NB4 (cell line): ENCODE results near the gene BRME1.

Source experiments
- DNase-seq: peaks from one replicate; pipeline ENCODE4 v3.0.0; 2010; ENCODE audit warnings: low read depth
- H3K4me3 ChIP-seq: one replicate; pipeline ENCODE4 v1.5.1; 2011; ENCODE audit warnings: mild to moderate bottlenecking, low read depth, low read length, moderate library complexity
- MYC ChIP-seq: IDR thresholded peaks from 2 replicates; pipeline ENCODE4 v1.6.1; 2011; ENCODE audit warnings: low read depth, low read length
- POLR2A ChIP-seq: IDR thresholded peaks from 2 replicates; pipeline ENCODE4 v1.6.1; 2011; ENCODE audit warnings: mild to moderate bottlenecking; ENCODE audit not compliant: insufficient read length; ENCODE audit errors: extremely low read depth
- TF ChIP-seq, protein P1 (sequence below): IDR thresholded peaks from 2 replicates; pipeline ENCODE4 v1.6.1; 2011; ENCODE audit warnings: low read depth, low read length
- TF ChIP-seq, protein P2 (sequence below): IDR thresholded peaks from one replicate; pipeline ENCODE4 v1.5.1; 2012; ENCODE audit warnings: low read depth, low read length

BRME1 gene

DNA sequence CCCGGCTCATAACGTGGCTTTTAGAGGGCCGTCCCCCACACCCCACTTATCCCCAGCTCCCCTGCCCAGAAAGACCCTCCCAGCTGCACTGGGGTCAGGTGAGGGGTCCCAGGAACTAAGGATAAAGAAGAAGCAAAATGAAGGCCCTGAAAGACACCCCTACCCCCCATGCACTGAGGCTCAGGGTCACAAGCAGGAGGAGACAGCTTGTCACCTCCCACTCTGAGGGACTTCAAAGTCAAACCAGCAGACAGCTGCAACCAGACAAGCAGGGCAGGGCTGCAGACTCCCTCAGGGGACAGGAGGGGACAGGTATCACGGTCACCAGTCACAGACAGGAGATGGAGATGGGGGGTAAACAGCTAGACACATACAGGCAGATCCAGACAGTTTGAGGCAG is 35.0 kb downstream of the BRME1 start:
- no peak overlapping the region for H3K4me3 ChIP-seq
- DNase-seq = no peak
- TF ChIP-seq, protein P1, sequence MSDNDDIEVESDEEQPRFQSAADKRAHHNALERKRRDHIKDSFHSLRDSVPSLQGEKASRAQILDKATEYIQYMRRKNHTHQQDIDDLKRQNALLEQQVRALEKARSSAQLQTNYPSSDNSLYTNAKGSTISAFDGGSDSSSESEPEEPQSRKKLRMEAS = no peak
- no peak for TF ChIP-seq POLR2A
- TF ChIP-seq, protein P2, sequence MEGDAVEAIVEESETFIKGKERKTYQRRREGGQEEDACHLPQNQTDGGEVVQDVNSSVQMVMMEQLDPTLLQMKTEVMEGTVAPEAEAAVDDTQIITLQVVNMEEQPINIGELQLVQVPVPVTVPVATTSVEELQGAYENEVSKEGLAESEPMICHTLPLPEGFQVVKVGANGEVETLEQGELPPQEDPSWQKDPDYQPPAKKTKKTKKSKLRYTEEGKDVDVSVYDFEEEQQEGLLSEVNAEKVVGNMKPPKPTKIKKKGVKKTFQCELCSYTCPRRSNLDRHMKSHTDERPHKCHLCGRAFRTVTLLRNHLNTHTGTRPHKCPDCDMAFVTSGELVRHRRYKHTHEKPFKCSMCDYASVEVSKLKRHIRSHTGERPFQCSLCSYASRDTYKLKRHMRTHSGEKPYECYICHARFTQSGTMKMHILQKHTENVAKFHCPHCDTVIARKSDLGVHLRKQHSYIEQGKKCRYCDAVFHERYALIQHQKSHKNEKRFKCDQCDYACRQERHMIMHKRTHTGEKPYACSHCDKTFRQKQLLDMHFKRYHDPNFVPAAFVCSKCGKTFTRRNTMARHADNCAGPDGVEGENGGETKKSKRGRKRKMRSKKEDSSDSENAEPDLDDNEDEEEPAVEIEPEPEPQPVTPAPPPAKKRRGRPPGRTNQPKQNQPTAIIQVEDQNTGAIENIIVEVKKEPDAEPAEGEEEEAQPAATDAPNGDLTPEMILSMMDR = no peak
- no peak for TF ChIP-seq MYC

DNA sequence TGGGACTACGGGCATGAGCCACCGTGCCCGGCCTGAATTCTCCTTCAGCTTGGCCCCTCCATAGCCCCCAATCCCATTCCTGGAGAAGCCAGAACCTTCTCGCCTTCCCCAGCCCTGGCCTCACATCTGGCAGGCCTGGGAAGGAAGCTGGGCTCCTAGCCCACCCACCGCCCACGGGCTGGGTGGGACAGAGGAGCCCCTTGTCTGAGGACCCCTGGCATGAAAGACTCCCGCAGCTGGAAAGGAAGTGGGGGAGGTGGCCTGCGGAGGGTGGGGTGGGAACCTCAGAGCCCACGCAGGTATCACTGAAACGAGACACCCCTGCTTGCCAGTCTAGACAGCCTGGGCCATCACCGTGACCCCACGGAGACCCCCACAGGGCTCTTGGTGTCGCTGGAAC is 36.6 kb downstream of the BRME1 start:
- TF ChIP-seq, protein P2 = no peak
- TF ChIP-seq POLR2A (no peak), MYC (no peak)
- TF ChIP-seq, protein P1 = no peak
- no peak for DNase-seq
- no peak overlapping the region for H3K4me3 ChIP-seq

DNA sequence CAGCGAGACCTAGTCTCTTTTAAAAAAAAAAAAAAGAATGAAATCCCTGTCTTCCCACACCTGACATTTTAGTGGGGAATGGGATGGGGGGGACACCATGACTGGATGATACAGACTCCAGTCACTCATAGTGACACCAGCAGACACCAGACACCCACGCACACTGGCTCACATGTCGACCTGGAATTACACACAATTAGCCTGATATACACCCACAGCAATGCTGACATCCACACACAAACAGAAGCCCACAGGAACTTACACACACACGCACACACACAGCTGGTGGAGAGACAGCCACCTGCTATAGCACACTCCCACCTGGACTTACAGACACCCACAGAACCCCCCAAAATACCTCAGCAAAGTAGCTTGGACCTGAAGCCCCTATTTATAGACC is 37.3 kb downstream of the BRME1 start:
- no peak for TF ChIP-seq POLR2A
- TF ChIP-seq MYC = no peak
- TF ChIP-seq, protein P1 = no peak
- TF ChIP-seq, protein P2 = no peak
- no peak overlapping the region for H3K4me3 ChIP-seq
- DNase-seq = no peak

DNA sequence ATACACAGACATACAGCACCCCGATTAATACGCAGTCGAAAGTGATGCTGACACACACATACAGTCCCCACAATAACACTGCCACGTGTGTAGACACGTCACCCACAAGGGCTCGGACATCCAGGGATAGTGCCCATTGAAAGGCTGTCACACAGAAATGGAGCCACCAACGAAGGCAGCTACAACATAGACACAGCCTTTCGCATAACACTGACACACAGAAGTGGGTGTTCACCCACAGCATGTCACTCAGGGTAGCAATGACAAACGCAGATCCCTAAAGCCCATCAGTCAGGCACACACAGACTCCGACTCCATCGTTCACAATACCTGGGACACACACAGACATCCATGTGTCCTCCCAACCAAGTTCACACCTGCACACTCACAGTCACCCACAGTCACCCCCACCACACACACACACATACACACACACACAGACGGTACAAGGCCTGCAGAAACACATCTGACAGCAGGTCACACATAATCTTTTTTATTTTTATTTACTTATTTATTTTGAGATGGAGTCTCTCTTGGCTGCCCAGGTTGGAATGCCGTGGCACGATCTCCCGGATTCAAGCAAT is 39.4 kb downstream of the BRME1 start:
- no peak for DNase-seq
- TF ChIP-seq MYC (no peak), POLR2A (no peak)
- TF ChIP-seq, protein P1 = no peak
- TF ChIP-seq, protein P2 = no peak
- no peak overlapping the region for H3K4me3 ChIP-seq

DNA sequence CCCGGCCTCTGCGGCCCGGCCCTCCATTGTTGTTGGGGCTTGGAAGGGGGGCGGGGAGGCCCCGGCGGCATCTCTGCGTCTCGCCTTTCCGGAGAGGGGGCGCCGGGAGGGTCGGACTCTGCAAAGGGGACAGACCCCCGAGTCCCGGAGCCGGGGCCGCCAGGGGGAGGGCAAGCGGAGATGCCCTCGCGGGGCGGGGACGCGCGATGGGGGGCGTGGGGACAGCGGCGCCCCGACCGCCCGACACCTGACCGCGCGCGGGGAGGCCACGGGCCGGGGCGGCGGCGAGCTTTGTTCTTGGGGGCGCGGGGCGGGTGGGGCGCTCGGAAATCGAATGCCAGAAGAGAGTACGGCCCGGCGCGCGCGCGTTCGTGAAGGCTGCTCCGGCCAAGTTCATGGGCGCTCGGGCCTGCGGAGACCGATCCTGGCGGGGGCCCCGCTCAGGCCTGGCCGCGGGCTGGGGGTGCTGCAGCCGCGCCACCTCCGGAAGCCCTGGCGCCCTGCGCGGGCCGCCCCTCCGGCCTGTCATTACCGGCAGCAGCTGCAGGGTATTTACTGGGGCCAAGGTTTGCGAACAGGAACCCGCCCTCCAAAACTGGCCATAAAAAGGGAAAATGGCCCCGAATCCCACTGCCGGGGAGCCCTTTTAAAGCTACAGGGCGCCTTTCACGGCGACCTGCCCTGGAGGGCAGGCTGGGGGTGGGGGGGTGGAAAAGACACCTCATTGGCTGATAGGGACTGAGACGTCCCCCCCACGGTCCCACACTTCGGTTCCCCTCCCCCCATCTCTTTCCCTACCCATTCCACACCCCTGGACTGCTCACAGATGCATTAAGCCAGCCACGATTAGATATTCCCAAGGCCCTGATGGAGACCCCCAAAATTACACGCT is 40.1 kb downstream of the BRME1 start:
- TF ChIP-seq MYC (no peak), POLR2A (peak; percentile 14)
- DNase-seq = peak; percentile 60
- peak overlapping the region; percentile 32 for H3K4me3 ChIP-seq

DNA sequence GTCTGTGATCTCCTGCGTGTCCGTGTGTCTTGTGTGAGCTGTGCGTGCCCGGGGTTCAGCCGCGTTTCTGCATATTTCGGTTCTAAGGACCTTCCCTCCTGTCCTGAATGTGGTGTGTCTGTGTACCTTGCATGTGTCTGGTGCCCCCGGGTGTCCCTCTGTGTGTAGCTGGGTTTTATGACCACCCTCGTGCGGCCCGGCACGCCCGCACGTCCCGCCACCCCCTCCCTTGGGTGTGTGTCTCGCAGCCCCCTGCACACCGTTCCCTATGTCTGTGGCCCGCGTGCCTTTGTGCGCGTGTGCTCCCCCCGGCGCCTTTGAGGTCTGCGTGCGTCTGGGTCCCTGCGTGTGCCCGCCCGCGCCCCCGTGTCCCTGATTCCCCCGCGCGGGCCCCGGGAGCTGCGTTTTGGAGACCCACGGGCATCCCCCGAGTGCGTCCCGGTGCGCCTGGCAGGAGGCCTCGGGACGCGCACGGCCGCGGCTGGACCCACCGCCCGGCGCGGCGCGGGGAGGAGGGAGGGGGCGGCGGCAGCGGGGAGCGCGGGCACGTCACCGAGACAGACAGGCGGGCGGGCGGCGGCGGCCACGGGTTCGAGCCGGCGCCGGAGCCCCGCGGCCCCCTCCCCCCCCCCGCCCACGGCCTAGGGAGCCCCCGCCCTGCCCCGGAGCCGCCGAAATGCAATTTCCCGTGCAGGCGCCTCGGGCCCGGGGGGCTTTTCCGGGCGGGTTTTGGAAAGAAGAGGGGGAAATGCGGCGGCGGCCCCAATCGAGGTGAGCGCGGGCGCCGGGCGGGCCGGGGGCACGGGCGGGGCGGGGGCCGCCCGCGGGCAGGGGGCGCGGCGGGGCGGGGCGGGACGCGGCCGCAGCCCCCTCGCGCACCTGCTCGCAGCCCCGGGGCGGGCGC is 41.0 kb downstream of the BRME1 start:
- TF ChIP-seq POLR2A (no peak), MYC (no peak)
- H3K4me3 ChIP-seq = no peak overlapping the region

More for the DNA sequence above, 41.0 kb downstream of the BRME1 start:
- DNase-seq = no peak
